Anterior cingulate cortex (tissue), 58 donors: ENCODE results near the gene FOXF1.

ENCODE experiments used
- DNase-seq, 58 donors: peaks; one replicate each; lab custom pipeline; 2025; lab: John Stamatoyannopoulos, UW

Gene FOXF1

DNA sequence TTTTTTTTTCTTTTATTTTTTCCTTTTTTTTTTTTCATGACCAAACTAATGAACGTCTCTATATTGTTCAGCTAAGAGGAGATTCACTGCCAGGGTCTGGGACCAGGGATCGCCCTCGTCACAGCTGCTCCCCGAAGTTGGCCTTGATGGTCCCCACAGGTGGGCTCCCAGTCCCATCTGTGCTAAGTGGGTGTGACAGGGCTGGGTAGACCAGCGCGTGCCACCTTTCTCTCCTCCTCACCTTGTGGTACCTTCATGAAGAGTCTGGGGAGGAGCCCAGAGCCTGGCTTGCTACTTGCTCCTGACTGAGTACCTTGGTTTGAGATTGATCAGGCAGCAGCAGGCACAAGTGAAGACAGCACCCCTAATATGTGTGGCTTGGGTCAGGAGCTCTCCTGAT is 6.5 kb upstream of the FOXF1 start:
- no peak for DNase-seq

DNA sequence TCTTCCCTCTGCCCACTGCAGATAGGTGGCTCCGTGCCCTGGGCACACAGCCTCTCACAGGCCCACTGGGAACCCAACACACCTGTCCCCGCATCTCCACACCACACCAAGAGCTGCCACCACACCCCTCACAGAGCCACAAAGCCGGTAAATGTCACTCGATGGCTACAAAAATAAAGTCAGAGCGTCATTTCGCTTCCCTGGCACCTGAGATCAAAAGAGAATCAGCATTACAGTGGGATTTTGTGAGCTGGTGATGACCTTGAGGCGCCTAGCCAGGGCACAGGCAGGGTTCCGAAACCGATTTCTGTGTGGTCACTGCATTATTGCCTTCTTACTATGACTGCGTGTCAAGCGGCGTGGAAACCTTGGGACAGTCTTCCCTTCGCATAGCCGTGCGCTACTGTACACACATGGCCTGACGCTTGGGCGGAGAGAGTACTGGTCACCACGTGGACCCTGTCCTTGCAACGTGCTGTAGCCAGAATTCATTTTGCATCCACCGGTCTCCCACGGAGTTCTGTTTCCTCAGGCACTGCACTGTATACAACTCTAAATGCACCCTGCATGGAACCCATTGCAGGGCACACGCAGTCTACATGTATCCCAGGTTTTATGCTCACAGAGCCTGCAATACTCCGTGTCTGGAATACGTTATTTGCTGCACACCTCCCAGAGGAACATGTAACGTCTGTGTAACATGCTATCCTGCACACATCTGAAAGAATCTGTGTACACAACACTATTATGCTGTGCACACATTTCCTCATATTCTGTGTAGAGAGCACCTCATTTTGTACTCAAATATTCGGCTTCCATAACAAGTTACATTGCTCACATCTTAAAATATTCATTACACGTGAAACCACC is 5.8 kb upstream of the FOXF1 start:
- no peak for DNase-seq

- no peak for DNase-seq
These were observed 5.0 kb upstream of the FOXF1 start for GRCh38 chr16:86505185-86505898.

- no peak for DNase-seq
These were observed 4.1 kb upstream of the FOXF1 start for GRCh38 chr16:86505899-86506864.

- no peak for DNase-seq
These were observed 2.9 kb upstream of the FOXF1 start for GRCh38 chr16:86507173-86508027.

DNA sequence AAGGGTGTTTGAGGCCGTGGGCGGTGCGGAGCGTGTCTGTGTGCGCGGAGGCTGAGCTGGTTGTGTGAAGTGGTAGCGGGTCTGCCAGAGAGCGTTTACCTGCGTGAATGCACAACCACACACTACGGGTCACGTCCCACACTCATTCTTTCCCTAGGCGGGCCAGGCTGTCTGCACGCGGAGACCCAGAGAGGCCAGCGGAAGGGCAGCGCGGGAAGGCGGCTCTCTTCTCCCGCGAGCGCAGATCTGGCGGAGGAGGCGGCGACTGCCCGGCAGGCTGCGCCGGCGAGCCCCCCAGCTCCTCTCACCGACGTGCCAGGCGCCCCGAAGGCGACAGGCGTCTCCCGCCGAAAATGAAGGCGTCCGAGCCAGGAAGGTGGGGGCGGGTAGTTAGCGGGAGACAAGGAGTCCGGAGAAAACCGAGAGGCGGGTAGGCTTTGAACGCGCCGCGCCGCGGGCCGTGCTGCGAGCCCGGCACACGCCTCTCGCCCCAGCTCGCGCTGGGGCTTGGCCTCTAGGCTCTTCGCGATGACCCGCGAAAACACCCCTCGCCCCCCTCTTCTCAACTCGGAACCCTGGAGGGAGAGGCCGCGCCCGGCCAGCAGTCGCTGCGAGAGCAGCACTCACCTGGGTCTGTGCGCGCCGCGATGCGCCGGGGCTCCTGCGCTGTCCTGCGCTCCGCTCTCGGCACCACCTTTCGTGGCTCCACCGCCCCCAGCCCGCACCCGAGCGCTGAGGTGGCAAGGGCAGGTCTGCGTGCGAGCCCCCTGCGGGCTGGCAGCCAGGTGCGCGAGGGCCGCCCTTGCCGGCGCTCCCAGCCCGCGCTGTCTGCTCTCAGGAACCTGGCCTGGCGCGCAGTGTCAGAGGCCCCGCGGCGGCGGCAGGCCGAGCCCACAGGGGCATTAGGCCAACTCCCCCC is 2.0 kb upstream of the FOXF1 start:
- DNase-seq, result no peak

DNA sequence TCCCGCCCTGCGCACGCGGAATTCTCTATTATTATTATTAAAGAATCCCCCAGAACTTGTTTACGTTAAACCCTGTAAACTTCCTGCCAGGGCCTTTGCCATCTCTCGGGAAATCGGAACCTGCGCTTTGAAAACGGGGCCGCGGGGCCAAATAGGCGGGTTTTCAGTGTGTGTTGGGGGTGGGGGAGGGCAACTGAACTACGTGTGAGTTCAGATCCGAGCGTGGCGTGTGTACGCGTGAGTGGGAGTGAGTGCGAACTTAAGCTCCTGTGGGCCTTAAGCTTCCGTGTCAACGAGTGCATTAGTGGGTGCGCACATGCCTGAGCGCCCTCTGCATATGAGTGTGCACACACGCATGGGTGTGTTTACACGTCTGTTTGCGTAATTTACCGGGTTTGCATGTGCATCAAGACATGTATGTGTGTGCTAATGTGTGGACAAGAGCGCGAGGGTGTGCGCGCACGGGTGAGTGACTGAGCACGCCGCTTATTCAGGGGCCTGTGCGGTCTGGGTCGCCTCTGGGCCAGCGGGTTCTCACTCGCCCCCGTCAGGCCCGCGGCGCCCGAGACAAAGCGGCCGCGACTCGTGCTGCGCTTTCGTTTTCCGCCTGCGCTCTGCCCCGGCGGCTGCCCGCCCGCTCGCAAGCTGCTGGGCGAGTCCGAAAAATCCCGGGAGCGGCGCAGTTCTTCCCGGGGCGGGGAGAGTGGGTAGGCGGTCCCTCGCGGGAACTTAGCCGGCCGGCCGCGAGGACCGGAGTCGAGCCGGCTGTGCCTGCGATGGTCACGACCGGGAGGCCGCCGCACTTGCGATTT is 1.2 kb upstream of the FOXF1 start:
- DNase-seq, result no peak

DNA sequence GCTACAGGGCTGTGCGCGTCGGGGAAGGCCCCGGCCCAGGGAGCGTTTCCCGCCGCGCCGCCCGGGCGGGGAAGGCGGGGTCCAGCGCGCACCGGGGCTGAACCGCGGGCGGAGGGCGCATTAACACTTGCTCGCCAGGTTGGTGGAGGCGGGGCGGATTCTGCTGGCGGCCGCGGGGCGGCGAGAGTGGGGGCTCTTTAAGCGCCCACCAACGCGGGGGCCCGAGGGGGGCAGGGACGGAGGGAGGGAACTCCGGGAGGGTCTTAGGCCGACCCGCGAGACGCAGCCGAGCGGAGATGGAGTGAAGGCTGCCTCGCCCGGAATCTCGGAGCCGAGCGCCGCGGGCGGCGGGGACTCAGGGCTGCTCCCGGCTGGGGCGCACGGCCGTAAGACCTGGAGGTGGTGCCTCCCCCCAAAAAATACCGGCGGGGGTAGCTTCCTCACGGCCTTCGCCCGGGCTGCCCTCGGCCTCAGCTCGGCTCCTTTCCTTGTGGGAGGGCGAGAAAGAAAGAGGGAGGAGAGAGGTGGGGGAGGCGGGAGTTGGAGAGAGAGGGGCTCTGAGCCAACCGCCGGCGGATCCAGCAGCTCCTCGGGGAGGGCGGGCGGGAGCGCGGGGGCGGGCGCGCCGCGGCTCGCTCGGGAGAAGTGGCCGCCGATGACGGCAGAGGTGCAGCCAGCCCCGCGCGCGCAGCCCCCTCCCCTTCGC is 415 bp upstream of the FOXF1 start:
- DNase-seq, result no peak

DNA sequence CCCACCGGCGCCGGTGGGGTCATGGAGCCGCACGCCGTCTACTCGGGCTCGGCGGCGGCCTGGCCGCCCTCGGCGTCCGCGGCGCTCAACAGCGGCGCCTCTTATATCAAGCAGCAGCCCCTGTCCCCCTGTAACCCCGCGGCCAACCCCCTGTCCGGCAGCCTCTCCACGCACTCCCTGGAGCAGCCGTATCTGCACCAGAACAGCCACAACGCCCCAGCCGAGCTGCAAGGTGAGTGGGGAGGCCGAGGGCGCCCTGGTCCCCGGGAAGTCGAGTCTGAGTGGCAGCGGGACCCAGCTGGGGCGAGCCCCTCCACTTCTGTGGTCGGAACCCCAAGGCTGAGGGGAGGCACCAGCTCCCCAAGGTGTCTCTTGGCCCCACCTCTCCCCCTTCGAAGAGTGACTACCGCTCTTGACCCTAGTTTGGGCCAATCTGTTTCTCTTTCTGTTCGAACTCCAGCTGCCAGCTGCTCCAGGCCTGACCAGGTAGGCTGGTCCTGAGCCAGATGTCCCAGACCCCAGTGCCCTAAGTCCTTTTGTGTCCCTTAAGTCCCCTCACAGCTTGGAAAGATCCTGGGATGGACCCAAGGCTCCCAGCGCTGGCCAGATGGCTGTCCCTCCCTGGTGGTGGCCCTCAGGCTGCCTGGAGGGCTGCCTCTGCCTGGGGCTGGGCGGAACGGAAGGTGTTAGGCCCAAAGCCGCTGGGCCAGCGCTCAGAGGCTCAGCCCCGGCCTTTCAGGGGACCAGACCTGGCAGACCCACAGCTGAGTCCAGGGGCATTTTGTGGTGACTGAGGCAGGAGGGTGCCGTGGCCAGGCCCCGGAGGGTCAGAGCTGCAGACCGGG is 1.2 kb downstream of the FOXF1 start:
- no peak for DNase-seq

DNA sequence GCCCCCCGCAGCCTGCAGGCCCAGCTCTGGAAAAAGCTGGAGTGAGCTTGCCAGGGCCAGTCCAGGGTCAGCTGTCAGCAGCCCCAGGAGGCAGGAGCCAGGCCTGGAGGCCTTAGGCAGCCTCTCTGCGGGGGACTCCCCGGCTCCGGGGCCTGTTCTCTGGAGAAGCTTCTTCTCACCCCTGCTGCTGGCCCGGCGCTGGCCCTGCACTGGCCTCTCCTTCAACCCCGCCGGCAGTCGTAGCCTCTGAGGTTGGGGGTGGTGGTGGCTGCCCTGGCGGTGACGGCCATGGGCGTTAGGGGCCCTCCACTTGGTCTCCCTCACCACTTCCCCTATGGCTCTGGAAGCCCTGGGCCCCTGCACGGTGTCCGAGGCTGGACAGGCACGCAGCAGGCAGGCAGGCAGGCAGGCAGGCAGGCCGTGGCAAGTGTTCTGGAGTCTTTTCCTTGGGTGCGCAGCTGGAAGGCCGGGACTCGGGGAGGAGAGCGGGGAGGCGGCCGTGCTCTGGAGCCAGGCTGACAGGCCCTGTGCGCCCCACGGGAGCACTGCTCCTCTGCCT is 2.1 kb downstream of the FOXF1 start:
- DNase-seq, result no peak

GRCh38 chr16:86512860-86513470 is 2.6 kb downstream of the FOXF1 start:
- DNase-seq, result no peak

GRCh38 chr16:86513471-86514277 is 3.3 kb downstream of the FOXF1 start:
- no peak for DNase-seq

DNA sequence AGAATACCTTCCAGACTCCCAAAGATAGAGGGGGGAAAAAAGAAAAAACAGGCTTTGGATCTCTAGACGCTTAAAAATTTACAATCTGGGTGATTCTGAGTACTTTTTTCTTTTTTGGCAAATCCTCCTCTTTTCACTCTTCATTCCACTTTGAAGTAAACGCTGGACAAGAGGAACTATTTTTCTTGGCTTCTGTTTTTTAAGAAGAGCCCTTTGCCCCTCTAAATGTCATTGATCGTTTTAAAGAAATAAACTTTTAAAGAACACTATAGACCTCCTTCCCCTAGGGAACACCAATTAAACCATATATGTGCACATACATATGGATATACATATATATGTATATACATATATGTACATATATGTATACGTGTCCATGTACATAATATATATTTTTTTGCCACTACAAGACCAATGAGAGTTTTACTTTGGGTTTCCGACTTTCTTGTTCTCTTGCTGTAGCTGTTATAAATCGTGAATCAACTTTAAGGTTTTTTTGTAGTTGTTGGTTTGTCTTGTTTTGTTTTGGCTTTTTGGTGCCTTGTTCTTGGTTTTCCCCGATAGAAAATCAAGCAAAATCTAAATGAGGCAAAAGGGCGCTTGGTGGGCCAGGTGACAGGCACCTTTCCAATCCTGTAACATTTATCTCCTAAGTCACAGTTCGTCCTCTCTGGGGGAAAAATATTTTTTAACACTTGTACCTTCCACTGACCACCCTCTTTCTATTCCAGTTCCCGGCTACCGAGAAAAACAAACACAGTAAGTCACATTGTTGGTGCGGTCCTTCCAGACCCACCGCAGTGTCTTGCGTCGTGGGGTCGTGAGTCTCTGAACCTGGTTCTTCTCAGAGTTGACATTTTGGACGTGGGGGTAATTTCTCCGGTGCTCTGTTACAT is 4.4 kb downstream of the FOXF1 start:
- DNase-seq, result no peak

- no peak for DNase-seq
These were observed 5.1 kb downstream of the FOXF1 start for GRCh38 chr16:86515413-86515776.
